ENCODE measurements around the gene APOBEC4. TPM values are rescaled to one million over a fixed set of nuclear protein-coding genes. Genes with fewer than 3 reads are reported as not detected.
A peak's percentile ranks its signal among the peaks of the same experiment; 100 is the strongest.

APOBEC4 gene
- total RNA-seq, 1 experiment from 2014 or later = not detected

DNA sequence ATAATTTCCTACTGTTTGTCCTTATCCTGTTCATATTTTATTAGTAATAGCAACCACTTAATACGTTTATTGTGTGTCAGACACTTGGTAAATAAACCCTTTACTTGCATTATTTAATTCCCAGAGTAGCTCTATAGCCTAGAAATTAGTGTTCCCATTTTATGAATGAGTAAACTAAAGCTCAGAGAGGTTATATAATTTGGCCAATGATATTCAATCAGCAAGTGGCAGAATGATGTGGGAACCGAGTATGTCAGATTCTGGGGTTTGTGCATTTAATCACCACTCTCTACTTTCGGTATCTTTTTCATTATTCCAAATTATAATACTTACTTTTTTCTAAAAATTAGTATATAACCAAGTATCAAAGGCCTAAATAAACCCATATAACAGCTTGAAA, 10.9 kb downstream of the APOBEC4 start:
- Histone ChIP-seq H3K4me1 (peaks cover 59% of the 10 kb centered on the region), H3K9me3 (no peaks in the 10 kb centered on the region), H3K27me3 (replicated peaks; ENCODE audit: control insufficient read depth, insufficient read depth, low read length) (no peaks in the 10 kb centered on the region), H3K36me3 (ENCODE audit: control insufficient read depth, insufficient read depth, low read length) (no peaks in the 10 kb centered on the region), H3K4me3 (ENCODE audit: low read depth, low read length) (no peak overlapping the region)
- Mint-ChIP-seq H3K9me3 (ENCODE audit: unreplicated experiment) (no peaks in the 10 kb centered on the region), H3K27ac (ENCODE audit: unreplicated experiment) (peak overlapping the region; percentile 58), H3K4me1 (ENCODE audit: low read depth, unreplicated experiment) (peaks cover 39% of the 10 kb centered on the region), H3K27me3 (ENCODE audit: insufficient read depth, unreplicated experiment) (no peaks in the 10 kb centered on the region), H3K4me3 (ENCODE audit: unreplicated experiment) (no peak overlapping the region), H3K36me3 (ENCODE audit: insufficient read depth, unreplicated experiment) (no peaks in the 10 kb centered on the region)
- DNase-seq = no peak
- TF ChIP-seq, protein P1, sequence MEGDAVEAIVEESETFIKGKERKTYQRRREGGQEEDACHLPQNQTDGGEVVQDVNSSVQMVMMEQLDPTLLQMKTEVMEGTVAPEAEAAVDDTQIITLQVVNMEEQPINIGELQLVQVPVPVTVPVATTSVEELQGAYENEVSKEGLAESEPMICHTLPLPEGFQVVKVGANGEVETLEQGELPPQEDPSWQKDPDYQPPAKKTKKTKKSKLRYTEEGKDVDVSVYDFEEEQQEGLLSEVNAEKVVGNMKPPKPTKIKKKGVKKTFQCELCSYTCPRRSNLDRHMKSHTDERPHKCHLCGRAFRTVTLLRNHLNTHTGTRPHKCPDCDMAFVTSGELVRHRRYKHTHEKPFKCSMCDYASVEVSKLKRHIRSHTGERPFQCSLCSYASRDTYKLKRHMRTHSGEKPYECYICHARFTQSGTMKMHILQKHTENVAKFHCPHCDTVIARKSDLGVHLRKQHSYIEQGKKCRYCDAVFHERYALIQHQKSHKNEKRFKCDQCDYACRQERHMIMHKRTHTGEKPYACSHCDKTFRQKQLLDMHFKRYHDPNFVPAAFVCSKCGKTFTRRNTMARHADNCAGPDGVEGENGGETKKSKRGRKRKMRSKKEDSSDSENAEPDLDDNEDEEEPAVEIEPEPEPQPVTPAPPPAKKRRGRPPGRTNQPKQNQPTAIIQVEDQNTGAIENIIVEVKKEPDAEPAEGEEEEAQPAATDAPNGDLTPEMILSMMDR (IDR thresholded peaks at IDR 0.05; ENCODE audit: insufficient read depth in 1 of 2, low read depth in 1 of 2, low read length in 1 of 2, severe bottlenecking in 1 of 2, unreplicated experiment in 1 of 2) = no peak
- intact Hi-C loops (cut with micrococcal nuclease; ENCODE audit: unreplicated experiment) = no loop called here
- CTCF ChIA-PET = no interaction called here
- no TSS peak for BruUV-seq (replicated peaks)
- POLR2A ChIA-PET = no interaction called here

DNA sequence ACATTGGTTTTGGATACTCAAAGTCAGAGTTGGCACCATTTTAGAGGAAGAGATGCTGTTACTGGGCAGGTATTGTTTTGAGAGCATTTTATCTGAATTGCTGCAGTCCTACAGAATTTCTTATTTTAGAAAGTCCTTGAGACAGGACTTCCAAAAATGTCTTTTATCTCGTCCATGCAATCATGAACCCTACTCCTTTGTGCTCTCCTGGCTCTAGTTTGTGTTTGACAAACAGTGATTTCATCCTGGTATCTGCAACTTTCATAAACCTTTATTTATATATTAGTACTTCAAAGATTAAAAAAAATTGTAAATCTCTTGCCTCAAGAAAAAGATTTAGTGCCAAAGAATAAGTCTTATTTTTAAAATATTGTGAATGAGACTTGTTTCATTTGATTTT, 12.9 kb downstream of the APOBEC4 start:
- Mint-ChIP-seq H3K4me3 (ENCODE audit: unreplicated experiment) (peak overlapping the region; percentile 69), H3K36me3 (ENCODE audit: insufficient read depth, unreplicated experiment) (peaks cover 14% of the 10 kb centered on the region), H3K27me3 (ENCODE audit: insufficient read depth, unreplicated experiment) (no peaks in the 10 kb centered on the region), H3K4me1 (ENCODE audit: low read depth, unreplicated experiment) (peaks cover 29% of the 10 kb centered on the region), H3K27ac (ENCODE audit: unreplicated experiment) (peak overlapping the region; percentile 79), H3K9me3 (ENCODE audit: unreplicated experiment) (no peaks in the 10 kb centered on the region)
- POLR2A ChIA-PET = no interaction called here
- no peaks in the 10 kb centered on the region for H3K9me3 ChIP-seq
- no peak overlapping the region for H3K4me3 ChIP-seq (ENCODE audit: low read depth, low read length)
- intact Hi-C loops (cut with micrococcal nuclease; ENCODE audit: unreplicated experiment) = loop anchor here (1.0 kb wide), 1 partner anchor 96 kb away; no protein-coding TSS in a partner anchor
- no peak for DNase-seq
- no peaks in the 10 kb centered on the region for H3K27me3 ChIP-seq (replicated peaks; ENCODE audit: control insufficient read depth, insufficient read depth, low read length)
- TF ChIP-seq, protein P1 (IDR thresholded peaks at IDR 0.05; ENCODE audit: insufficient read depth in 1 of 2, low read depth in 1 of 2, low read length in 1 of 2, severe bottlenecking in 1 of 2, unreplicated experiment in 1 of 2) = no peak
- CTCF ChIA-PET = no interaction called here
- H3K36me3 ChIP-seq (ENCODE audit: control insufficient read depth, insufficient read depth, low read length) = no peaks in the 10 kb centered on the region
- H3K4me1 ChIP-seq = peaks cover 52% of the 10 kb centered on the region
- BruUV-seq (replicated peaks) = no TSS peak

DNA sequence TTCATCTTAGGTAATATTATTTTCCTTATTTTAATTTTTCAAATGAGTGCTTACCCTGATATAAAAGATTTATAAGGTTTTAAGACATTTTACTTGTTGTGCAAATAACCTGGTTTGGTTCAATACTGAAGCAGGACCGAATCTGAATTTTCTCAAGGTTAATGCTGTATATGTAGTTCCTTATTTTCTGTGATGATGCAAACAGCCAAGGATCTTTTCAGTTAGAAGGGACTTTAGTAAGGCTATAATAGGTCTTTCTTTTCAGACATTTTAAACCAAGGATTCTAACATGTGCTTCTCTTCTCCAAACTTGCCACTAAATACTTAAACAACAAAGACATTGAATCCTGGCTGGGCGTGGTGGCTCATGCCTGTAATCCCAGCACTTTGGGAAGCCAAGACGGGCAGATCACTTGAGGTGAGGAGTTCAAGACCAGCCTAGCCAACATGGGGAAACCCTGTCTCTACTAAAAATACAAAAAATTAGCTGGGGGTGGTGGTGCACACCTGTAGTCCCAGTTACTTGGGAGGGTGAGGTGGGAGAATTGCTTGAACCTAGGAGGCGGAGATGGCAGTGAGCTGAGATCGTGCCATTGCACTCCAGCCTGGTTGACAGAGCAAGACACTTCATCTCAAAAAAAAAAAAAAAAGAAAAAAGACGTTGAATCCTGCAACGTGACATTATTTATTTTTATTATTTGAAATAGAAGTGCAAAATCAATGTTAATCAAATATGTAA, 14.3 kb downstream of the APOBEC4 start:
- no peak for DNase-seq
- POLR2A ChIA-PET = no interaction called here
- intact Hi-C loops (cut with micrococcal nuclease; ENCODE audit: unreplicated experiment) = loop anchor here (5.0 to 10.0 kb wide), 2 partner anchors 173 to 416 kb away; partner anchors contain the start of gene TSEN15

More for the DNA sequence above, 14.3 kb downstream of the APOBEC4 start:
- CTCF ChIA-PET = no interaction called here
- TF ChIP-seq, protein P1 (IDR thresholded peaks at IDR 0.05; ENCODE audit: insufficient read depth in 1 of 2, low read depth in 1 of 2, low read length in 1 of 2, severe bottlenecking in 1 of 2, unreplicated experiment in 1 of 2) = no peak
- Mint-ChIP-seq H3K4me3 (ENCODE audit: unreplicated experiment) (peak overlapping the region; percentile 43), H3K27ac (ENCODE audit: unreplicated experiment) (no peak overlapping the region), H3K4me1 (ENCODE audit: low read depth, unreplicated experiment) (peaks cover 26% of the 10 kb centered on the region), H3K36me3 (ENCODE audit: insufficient read depth, unreplicated experiment) (peaks cover 14% of the 10 kb centered on the region), H3K27me3 (ENCODE audit: insufficient read depth, unreplicated experiment) (no peaks in the 10 kb centered on the region), H3K9me3 (ENCODE audit: unreplicated experiment) (no peaks in the 10 kb centered on the region)
- Histone ChIP-seq H3K4me3 (ENCODE audit: low read depth, low read length) (no peak overlapping the region), H3K4me1 (peaks cover 48% of the 10 kb centered on the region), H3K27me3 (replicated peaks; ENCODE audit: control insufficient read depth, insufficient read depth, low read length) (no peaks in the 10 kb centered on the region), H3K36me3 (ENCODE audit: control insufficient read depth, insufficient read depth, low read length) (no peaks in the 10 kb centered on the region), H3K9me3 (no peaks in the 10 kb centered on the region)
- no TSS peak for BruUV-seq (replicated peaks)
